SK-N-SH (cell line): ENCODE data around the gene SARS2. TPM values are rescaled to one million over a fixed set of nuclear protein-coding genes. Genes with fewer than 3 reads are reported as not detected.
A peak's percentile ranks its signal among the peaks of the same experiment; 100 is the strongest.

Experiments
- CTCF ChIA-PET: fragments of 300-600, 350-600 bp; formaldehyde crosslinking; extraction: SDS; loops from one replicate; lab custom pipeline; 2021; lab: Yijun Ruan, JAX
- POLR2A ChIA-PET: fragments of 350-600 bp; sonication (Branson Sonifier 250); formaldehyde crosslinking; extraction: SDS; loops from one replicate; lab custom pipeline; 2020; ENCODE audit warnings: antibody characterized with exemption, inconsistent platforms; lab: Yijun Ruan, JAX
- DNase-seq: peaks from one replicate; pipeline ENCODE4 v3.0.0; 2012
- H2AFZ ChIP-seq: fragments of 200-600 bp; sonication (generic); 2 replicates; pipeline ENCODE4 v1.8.1; 2016; ENCODE audit warnings: antibody characterized with exemption, mild to moderate bottlenecking, low read depth
- H3F3A ChIP-seq: fragments of 200-600 bp; sonication (generic); replicated peaks from 2 replicates; pipeline ENCODE3; 2016; ENCODE audit warnings: antibody characterized with exemption, mild to moderate bottlenecking; ENCODE audit not compliant: insufficient read depth
- H3K27ac ChIP-seq, 2 experiments: fragments of 200-500 bp in 1 of 2; fragments of 200-600 bp in 1 of 2; sonication (Bioruptor generic) in 1 of 2; sonication (generic), shearing (Covaris generic) in 1 of 2; 2 replicates each; pipeline versions ENCODE4 v1.5.1 to v1.6.1; 2014 to 2016; ENCODE audit warnings: low read depth in 2 of 2, inconsistent platforms in 1 of 2, low read length in 1 of 2, mild to moderate bottlenecking in 1 of 2, mixed read lengths in 1 of 2
- H3K27me3 ChIP-seq: fragments of 200-600 bp; sonication (generic), shearing (Covaris generic); 2 replicates; pipeline ENCODE4 v1.6.1; 2016; ENCODE audit warnings: mixed run types; ENCODE audit not compliant: insufficient read depth
- H3K36me3 ChIP-seq, 2 experiments: fragments of 200-500 bp in 1 of 2; fragments of 200-600 bp in 1 of 2; sonication (Bioruptor generic) in 1 of 2; sonication (generic) in 1 of 2; replicated peaks in 1 of 2; 2 replicates each; pipeline versions ENCODE3 to v1.5.1; 2014 to 2016; ENCODE audit warnings: low read length in 1 of 2, mild to moderate bottlenecking in 1 of 2; ENCODE audit not compliant: insufficient read depth in 2 of 2, control insufficient read depth in 1 of 2
- H3K4me1 ChIP-seq, 2 experiments: fragments of 200-500 bp in 1 of 2; fragments of 200-600 bp in 1 of 2; sonication (Bioruptor generic) in 1 of 2; sonication (generic), shearing (Covaris generic) in 1 of 2; 2 replicates each; pipeline versions ENCODE4 v1.5.1 to v1.6.1; 2014 to 2016; ENCODE audit warnings: low read depth in 1 of 2, low read length in 1 of 2, mixed run types in 1 of 2; ENCODE audit not compliant: insufficient read depth in 2 of 2, control insufficient read depth in 1 of 2
- H3K4me2 ChIP-seq: fragments of 200-600 bp; sonication (generic), shearing (Covaris generic); 2 replicates; pipeline ENCODE4 v1.6.1; 2017; ENCODE audit warnings: mixed run types
- H3K4me3 ChIP-seq, 2 experiments: fragments of 200-500 bp in 1 of 2; fragments of 200-600 bp in 1 of 2; sonication (Bioruptor generic) in 1 of 2; sonication (generic), shearing (Covaris generic) in 1 of 2; 2 replicates each; pipeline versions ENCODE4 v1.5.1 to v1.8.1; 2014 to 2016; ENCODE audit warnings: low read depth in 2 of 2, inconsistent platforms in 1 of 2, low read length in 1 of 2, mild to moderate bottlenecking in 1 of 2, mixed read lengths in 1 of 2, moderate library complexity in 1 of 2
- H3K79me2 ChIP-seq: fragments of 200-600 bp; sonication (generic); 2 replicates; pipeline ENCODE4 v1.8.1; 2017; ENCODE audit warnings: mild to moderate bottlenecking; ENCODE audit not compliant: insufficient read depth
- H3K9ac ChIP-seq: fragments of 200-600 bp; sonication (generic); 2 replicates; pipeline ENCODE4 v1.6.1; 2017; ENCODE audit warnings: mixed run types
- H3K9me2 ChIP-seq: fragments of 200-600 bp; sonication (generic); 2 replicates; pipeline ENCODE4 v1.6.1; 2017; ENCODE audit warnings: mixed run types
- H3K9me3 ChIP-seq: fragments of 200-600 bp; sonication (generic); 2 replicates; pipeline ENCODE4 v1.6.1; 2017; ENCODE audit warnings: mixed run types, mild to moderate bottlenecking, moderate library complexity
- H4K20me1 ChIP-seq: fragments of 200-600 bp; sonication (generic); 2 replicates; pipeline ENCODE4 v1.6.1; 2017; ENCODE audit warnings: mild to moderate bottlenecking, mixed run types; ENCODE audit not compliant: insufficient read depth
- EZH2phosphoT487 ChIP-seq: fragments of 200-600 bp; sonication (generic); IDR thresholded peaks from 2 replicates; pipeline ENCODE4 v1.6.1; 2017; ENCODE audit warnings: low read depth, mixed run types, mild to moderate bottlenecking, antibody characterized with exemption, moderate library complexity, borderline replicate concordance
- MXI1 ChIP-seq: IDR thresholded peaks from 2 replicates; pipeline ENCODE4 v1.6.1; 2012; ENCODE audit warnings: mild to moderate bottlenecking, low read depth, low read length, improper control_type of control experiment
- SMC3 ChIP-seq: IDR thresholded peaks from 2 replicates; pipeline ENCODE4 v1.6.1; 2012; ENCODE audit warnings: low read depth, low read length, improper control_type of control experiment
- TCF12 ChIP-seq: IDR thresholded peaks from 2 replicates; pipeline ENCODE4 v1.4.0; 2012
- WGBS: methylation state at CpG from one replicate; pipeline ENCODE4 v1.1.6; 2017; ENCODE audit warnings: low lambda C conversion rate; 5-methylcytosine and 5-hydroxymethylcytosine counted together
- polyA plus RNA-seq, 3 experiments: library from polyadenylated mRNA; depleted of rRNA; stranded (reverse); fragments of >200 nt; gene quantifications; 2 replicates each; pipeline ENCODE4 v1.2.3, GENCODE V29; 2012
- TF ChIP-seq, protein P1 (sequence below): IDR thresholded peaks from 2 replicates; pipeline ENCODE4 v1.4.0; 2012; ENCODE audit warnings: low read depth, borderline replicate concordance

Gene SARS2
- polyA plus RNA-seq, 1 of the 3 experiments (the other 2 are of a cell fraction): 36.5 TPM

- DNase-seq: peak; percentile 34
- Histone ChIP-seq H3K79me2 (peaks cover 51% of the 10 kb centered on the region), H3K27me3 (no peaks in the 10 kb centered on the region), H2AFZ (peak overlapping the region; percentile 79), H3K9me3 (no peaks in the 10 kb centered on the region), H3K4me2 (peak overlapping the region; percentile 97), H3K27ac (peak overlapping the region; percentile 77 to 86), H3K9me2 (no peaks in the 10 kb centered on the region), H3K9ac (peak overlapping the region; percentile 85), H3K4me1 (peaks cover 6 to 14% of the 10 kb centered on the region in 2 experiments), H3K4me3 (peak overlapping the region; percentile 64 to 81), H3K36me3 (peaks cover 0 to 12% of the 10 kb centered on the region in 2 experiments), H4K20me1 (no peaks in the 10 kb centered on the region), H3F3A (peaks cover 22% of the 10 kb centered on the region)
- CTCF ChIA-PET: interaction anchor here (1.5 to 3.3 kb wide), 4 partner anchors 13 to 354 kb away, joined by 5 to 34 read pairs (median 16); partner anchors contain the start of genes MRPS12 and SARS2
- POLR2A ChIA-PET: no interaction called here
- no peak for TF ChIP-seq SMC3
- no peak for TF ChIP-seq TCF12
- 28% methylated on average over 19 of the region's 19 CpGs for WGBS
Observed at GRCh38 chr19:38974624-38975213, 44.2 kb upstream of the SARS2 start.

- ChIA-PET CTCF (interaction anchor here (2.0 kb wide), 1 partner anchor 10 kb away, joined by 9 read pairs; no protein-coding TSS in a partner anchor), POLR2A (no interaction called here)
- H3K9me3 ChIP-seq: no peaks in the 10 kb centered on the region
- H3K79me2 ChIP-seq: peaks cover 63% of the 10 kb centered on the region
- peaks cover 3 to 15% of the 10 kb centered on the region in 2 experiments for H3K36me3 ChIP-seq
- no peak overlapping the region for H3K9ac ChIP-seq
- no peak overlapping the region for H3K4me3 ChIP-seq
- no peak overlapping the region for H2AFZ ChIP-seq
- H3K9me2 ChIP-seq: no peaks in the 10 kb centered on the region
- H3F3A ChIP-seq: peaks cover 19% of the 10 kb centered on the region
- peaks cover 6 to 14% of the 10 kb centered on the region in 2 experiments for H3K4me1 ChIP-seq
- DNase-seq: no peak
- H3K4me2 ChIP-seq: no peak overlapping the region
- H4K20me1 ChIP-seq: no peaks in the 10 kb centered on the region
- TF ChIP-seq EZH2phosphoT487 (no peak), MXI1 (no peak), SMC3 (no peak)
- TF ChIP-seq, protein P1, sequence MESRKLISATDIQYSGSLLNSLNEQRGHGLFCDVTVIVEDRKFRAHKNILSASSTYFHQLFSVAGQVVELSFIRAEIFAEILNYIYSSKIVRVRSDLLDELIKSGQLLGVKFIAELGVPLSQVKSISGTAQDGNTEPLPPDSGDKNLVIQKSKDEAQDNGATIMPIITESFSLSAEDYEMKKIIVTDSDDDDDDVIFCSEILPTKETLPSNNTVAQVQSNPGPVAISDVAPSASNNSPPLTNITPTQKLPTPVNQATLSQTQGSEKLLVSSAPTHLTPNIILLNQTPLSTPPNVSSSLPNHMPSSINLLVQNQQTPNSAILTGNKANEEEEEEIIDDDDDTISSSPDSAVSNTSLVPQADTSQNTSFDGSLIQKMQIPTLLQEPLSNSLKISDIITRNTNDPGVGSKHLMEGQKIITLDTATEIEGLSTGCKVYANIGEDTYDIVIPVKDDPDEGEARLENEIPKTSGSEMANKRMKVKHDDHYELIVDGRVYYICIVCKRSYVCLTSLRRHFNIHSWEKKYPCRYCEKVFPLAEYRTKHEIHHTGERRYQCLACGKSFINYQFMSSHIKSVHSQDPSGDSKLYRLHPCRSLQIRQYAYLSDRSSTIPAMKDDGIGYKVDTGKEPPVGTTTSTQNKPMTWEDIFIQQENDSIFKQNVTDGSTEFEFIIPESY: no peak
- H3K27ac ChIP-seq: no peak overlapping the region
- H3K27me3 ChIP-seq: no peaks in the 10 kb centered on the region
- 89% methylated on average over 2 of the region's 2 CpGs for WGBS
Observed at GRCh38 chr19:38971672-38972071, 41.1 kb upstream of the SARS2 start.
